BJ (cell line): ENCODE data around the gene STXBP6. TPM values are rescaled to one million over a fixed set of nuclear protein-coding genes. Genes with fewer than 3 reads are reported as not detected.
A peak's percentile ranks its signal among the peaks of the same experiment; 100 is the strongest.

ENCODE experiments used
- CTCF ChIA-PET: fragments of 350-600 bp; formaldehyde crosslinking; extraction: SDS; loops from one replicate; lab custom pipeline; 2021; ENCODE audit warnings: antibody characterized with exemption, inconsistent platforms; lab: Yijun Ruan, JAX
- POLR2A ChIA-PET: fragments of 300-600 bp; sonication (Branson Sonifier 250); formaldehyde crosslinking; extraction: SDS; loops from one replicate; lab custom pipeline; 2021; ENCODE audit warnings: antibody characterized with exemption; lab: Charles Lee
- DNase-seq: peaks from one replicate; pipeline ENCODE4 v3.0.0-alpha.2; 2011; ENCODE audit warnings: low read depth
- H3K27me3 ChIP-seq: 2 replicates; pipeline ENCODE4 v1.6.0; 2011; ENCODE audit warnings: low read length; ENCODE audit not compliant: control insufficient read depth, insufficient read depth
- H3K36me3 ChIP-seq: 2 replicates; pipeline ENCODE4 v1.5.1; 2011; ENCODE audit warnings: low read length; ENCODE audit not compliant: control insufficient read depth, insufficient read depth
- H3K4me3 ChIP-seq: 2 replicates; pipeline ENCODE4 v1.5.1; 2011; ENCODE audit warnings: low read depth, mild to moderate bottlenecking, control low read depth, low read length
- polyA plus RNA-seq: library from polyadenylated mRNA; depleted of rRNA; stranded (reverse); fragments of >200 nt; gene quantifications from 2 replicates; pipeline ENCODE4 v1.2.3, GENCODE V29; 2011
- TF ChIP-seq, protein P1 (sequence below): IDR thresholded peaks from 2 replicates; pipeline ENCODE4 v1.5.1; 2011; ENCODE audit warnings: low read depth, mild to moderate bottlenecking, control low read depth, inconsistent platforms, low read length, moderate library complexity; ENCODE audit not compliant: insufficient read depth

Gene STXBP6
- polyA plus RNA-seq, 1 experiment: 12.1 TPM

DNA sequence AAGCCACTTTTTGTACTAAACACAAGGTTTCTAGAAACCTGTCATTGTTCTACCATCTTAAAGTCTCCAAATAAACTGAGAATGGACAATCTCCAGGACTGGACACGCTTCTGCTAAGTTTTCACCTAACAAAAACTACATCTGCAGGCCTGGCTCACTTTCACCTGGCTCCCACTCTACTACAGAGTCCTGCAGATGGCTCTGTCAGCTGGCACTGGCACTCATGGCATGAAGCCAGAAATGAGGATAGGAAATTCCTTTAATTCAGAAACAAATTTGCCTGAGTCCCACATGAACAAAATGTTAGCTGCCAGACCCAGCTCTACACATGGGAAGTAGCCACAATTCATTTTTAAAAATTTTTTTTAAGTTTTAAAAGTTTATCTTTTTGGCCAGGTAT lies 42.1 kb downstream of the STXBP6 start:
- Histone ChIP-seq H3K36me3 (no peaks in the 10 kb centered on the region), H3K4me3 (no peak overlapping the region), H3K27me3 (no peaks in the 10 kb centered on the region)
- CTCF ChIA-PET: interaction anchor here (0.7 kb wide), 1 partner anchor 63 kb away, joined by 4 read pairs; no protein-coding TSS in a partner anchor
- DNase-seq: no peak
- TF ChIP-seq, protein P1, sequence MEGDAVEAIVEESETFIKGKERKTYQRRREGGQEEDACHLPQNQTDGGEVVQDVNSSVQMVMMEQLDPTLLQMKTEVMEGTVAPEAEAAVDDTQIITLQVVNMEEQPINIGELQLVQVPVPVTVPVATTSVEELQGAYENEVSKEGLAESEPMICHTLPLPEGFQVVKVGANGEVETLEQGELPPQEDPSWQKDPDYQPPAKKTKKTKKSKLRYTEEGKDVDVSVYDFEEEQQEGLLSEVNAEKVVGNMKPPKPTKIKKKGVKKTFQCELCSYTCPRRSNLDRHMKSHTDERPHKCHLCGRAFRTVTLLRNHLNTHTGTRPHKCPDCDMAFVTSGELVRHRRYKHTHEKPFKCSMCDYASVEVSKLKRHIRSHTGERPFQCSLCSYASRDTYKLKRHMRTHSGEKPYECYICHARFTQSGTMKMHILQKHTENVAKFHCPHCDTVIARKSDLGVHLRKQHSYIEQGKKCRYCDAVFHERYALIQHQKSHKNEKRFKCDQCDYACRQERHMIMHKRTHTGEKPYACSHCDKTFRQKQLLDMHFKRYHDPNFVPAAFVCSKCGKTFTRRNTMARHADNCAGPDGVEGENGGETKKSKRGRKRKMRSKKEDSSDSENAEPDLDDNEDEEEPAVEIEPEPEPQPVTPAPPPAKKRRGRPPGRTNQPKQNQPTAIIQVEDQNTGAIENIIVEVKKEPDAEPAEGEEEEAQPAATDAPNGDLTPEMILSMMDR: no peak
- POLR2A ChIA-PET: no interaction called here

DNA sequence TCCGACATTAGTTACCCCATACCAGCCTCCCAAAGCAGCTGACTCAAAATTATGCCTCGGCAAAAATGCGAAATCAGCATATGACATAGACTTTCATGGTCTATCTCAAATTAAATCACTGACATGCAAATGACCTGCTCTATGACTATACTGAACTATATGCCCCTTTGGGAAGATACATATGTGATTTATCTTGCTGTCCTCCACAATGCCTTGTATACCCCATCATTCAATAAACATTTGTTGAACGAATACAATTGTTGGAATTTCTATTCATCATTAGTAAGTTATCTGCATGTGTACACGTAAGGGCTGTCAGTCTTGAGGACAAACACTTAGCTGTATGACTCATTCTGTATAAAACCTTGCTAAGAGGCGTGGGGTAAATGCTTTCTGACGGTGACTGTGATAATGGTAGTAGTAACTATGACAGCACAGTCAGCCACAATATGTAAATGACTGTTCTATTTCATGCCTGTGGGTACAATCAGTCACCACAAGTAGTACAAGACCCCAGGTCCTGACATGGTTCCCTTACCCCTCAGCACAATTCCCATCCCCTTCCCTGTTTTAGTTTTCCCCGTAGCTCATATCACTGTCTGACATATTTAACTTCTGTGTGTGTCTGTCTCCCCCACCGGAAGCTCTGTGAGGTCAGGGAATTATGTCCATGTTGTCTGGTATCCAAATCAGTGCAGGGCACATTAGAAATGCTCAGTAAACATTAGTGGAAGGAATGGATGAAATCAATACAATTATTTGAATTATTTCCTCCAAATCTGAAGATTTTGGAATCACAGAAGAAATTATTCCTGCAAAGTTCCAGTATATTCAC lies 42.8 kb downstream of the STXBP6 start:
- POLR2A ChIA-PET: no interaction called here
- Histone ChIP-seq H3K36me3 (no peaks in the 10 kb centered on the region), H3K4me3 (no peak overlapping the region), H3K27me3 (no peaks in the 10 kb centered on the region)
- DNase-seq: peak; percentile 85
- TF ChIP-seq, protein P1: no peak
- CTCF ChIA-PET: interaction anchor here (0.7 to 1.5 kb wide), 3 partner anchors 9 to 136 kb away, joined by 3 to 4 read pairs (median 4); no protein-coding TSS in a partner anchor

DNA sequence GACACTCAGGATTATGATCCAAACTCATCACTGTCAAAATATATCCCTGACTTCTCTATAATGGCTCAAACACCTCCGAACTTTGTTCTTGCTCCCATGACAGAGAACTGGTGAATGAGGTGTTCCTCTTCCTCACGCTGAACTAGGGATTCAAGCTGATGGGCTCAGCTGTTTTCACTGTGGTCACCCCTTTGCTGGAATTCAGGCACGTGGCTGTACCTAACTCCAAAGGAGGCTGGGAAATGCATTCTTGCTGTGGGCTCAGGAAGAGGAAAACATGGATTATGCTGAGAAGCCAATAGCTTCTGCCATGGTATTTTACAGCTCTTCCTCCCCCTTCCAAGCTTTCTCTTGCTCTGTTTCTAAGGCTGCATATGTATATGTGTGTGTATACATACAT lies 43.9 kb downstream of the STXBP6 start:
- Histone ChIP-seq H3K4me3 (no peak overlapping the region), H3K36me3 (no peaks in the 10 kb centered on the region), H3K27me3 (no peaks in the 10 kb centered on the region)
- TF ChIP-seq, protein P1: no peak
- CTCF ChIA-PET: interaction anchor here (1.0 to 1.5 kb wide), 3 partner anchors 10 to 126 kb away, joined by 3 to 4 read pairs (median 4); no protein-coding TSS in a partner anchor
- POLR2A ChIA-PET: no interaction called here
- DNase-seq: no peak

DNA sequence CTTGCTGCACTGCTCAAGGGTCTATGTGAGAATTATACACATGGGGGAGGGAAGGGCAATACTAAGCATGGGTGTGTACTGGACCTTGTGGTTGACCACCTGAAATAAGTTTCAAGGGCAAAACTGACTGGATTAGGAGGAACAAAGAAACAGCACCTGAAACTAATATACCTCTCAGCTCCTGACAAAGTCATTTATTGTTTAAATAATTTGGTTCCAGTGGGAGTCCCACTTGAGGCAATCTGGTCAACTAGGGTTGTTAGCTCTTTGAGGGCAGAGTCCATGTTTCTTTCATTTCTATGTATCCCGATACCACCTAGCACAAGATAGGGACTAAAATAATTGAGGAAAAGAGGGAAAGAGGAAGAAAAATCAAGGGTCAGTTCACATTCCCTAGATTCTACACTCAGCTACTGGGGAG lies 45.5 kb downstream of the STXBP6 start:
- no peak for DNase-seq
- Histone ChIP-seq H3K36me3 (no peaks in the 10 kb centered on the region), H3K4me3 (no peak overlapping the region), H3K27me3 (no peaks in the 10 kb centered on the region)
- ChIA-PET CTCF (no interaction called here), POLR2A (no interaction called here)
- TF ChIP-seq, protein P1: no peak

DNA sequence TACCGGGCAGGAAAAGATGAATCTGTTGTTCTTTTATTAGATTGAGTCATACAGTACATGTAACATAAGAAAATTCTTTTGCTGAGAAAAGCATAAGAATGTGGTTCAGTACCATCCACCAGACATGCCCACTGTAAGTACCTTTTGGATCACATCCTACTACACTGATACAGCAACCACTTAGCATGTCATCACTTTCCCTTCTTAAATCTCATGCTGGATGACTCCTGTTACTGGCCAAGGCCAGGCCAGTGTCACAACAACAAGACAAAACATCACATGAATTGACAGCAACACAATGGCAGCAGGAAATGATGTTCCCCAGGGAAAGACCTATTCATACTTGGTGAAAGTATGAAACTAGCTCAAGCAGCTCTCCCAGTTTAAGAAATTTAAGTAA lies 46.4 kb downstream of the STXBP6 start:
- CTCF ChIA-PET: no interaction called here
- DNase-seq: peak; percentile 28
- Histone ChIP-seq H3K4me3 (no peak overlapping the region), H3K36me3 (no peaks in the 10 kb centered on the region), H3K27me3 (no peaks in the 10 kb centered on the region)
- POLR2A ChIA-PET: no interaction called here
- TF ChIP-seq, protein P1: no peak
